OCI-LY1 (cell line): ENCODE results near the gene C9orf78.

ENCODE experiments used
- H2AFZ ChIP-seq: fragments of 200-600 bp; sonication (generic), shearing (Covaris generic); 2 replicates; pipeline ENCODE4 v1.6.0; 2014; ENCODE audit warnings: antibody characterized with exemption, mild to moderate bottlenecking, low read length
- H3F3A ChIP-seq: fragments of 200-600 bp; sonication (generic), shearing (Covaris generic); 2 replicates; pipeline ENCODE4 v1.6.0; 2014; ENCODE audit warnings: mild to moderate bottlenecking, antibody characterized with exemption, low read length, moderate library complexity; ENCODE audit not compliant: insufficient read depth
- H3K27ac ChIP-seq: fragments of 200-600 bp; sonication (generic); 2 replicates; pipeline ENCODE4 v1.5.1; 2014; ENCODE audit warnings: low read length, mixed run types, mild to moderate bottlenecking, low read depth; ENCODE audit not compliant: poor library complexity, severe bottlenecking
- H3K27me3 ChIP-seq: fragments of 200-600 bp; sonication (generic); 2 replicates; pipeline ENCODE4 v1.6.0; 2014; ENCODE audit warnings: antibody characterized with exemption, mild to moderate bottlenecking, low read length, moderate library complexity; ENCODE audit not compliant: insufficient read depth
- H3K36me3 ChIP-seq: fragments of 200-600 bp; sonication (generic); 2 replicates; pipeline ENCODE4 v1.6.1; 2014; ENCODE audit warnings: mild to moderate bottlenecking, antibody characterized with exemption, low read length, moderate library complexity, mixed read lengths; ENCODE audit not compliant: insufficient read depth
- H3K4me1 ChIP-seq: fragments of 200-600 bp; sonication (generic); 2 replicates; pipeline ENCODE4 v1.5.1; 2014; ENCODE audit warnings: mild to moderate bottlenecking, low read length, moderate library complexity; ENCODE audit not compliant: insufficient read depth, severe bottlenecking
- H3K4me2 ChIP-seq: fragments of 200-600 bp; sonication (generic), shearing (Covaris generic); 2 replicates; pipeline ENCODE4 v1.6.1; 2014; ENCODE audit warnings: low read length
- H3K4me3 ChIP-seq: fragments of 200-600 bp; sonication (generic); 2 replicates; pipeline ENCODE4 v1.5.1; 2014; ENCODE audit warnings: low read length, low read depth, mild to moderate bottlenecking, mixed read lengths; ENCODE audit not compliant: poor library complexity, severe bottlenecking
- H3K79me2 ChIP-seq: fragments of 200-600 bp; shearing (Covaris generic); 2 replicates; pipeline ENCODE4 v1.6.1; 2016; ENCODE audit warnings: mixed run types, low read length, mixed read lengths; ENCODE audit not compliant: insufficient read depth
- H3K9ac ChIP-seq: fragments of 200-600 bp; sonication (generic), shearing (Covaris generic); 2 replicates; pipeline ENCODE4 v1.6.1; 2014; ENCODE audit warnings: mild to moderate bottlenecking, low read length, mixed read lengths
- H3K9me2 ChIP-seq: fragments of 200-600 bp; sonication (generic), shearing (Covaris generic); 2 replicates; pipeline ENCODE4 v1.6.1; 2014; ENCODE audit warnings: low read depth, mild to moderate bottlenecking, low read length, mixed read lengths
- H3K9me3 ChIP-seq: fragments of 200-600 bp; shearing (Covaris generic); 2 replicates; pipeline ENCODE4 v1.6.1; 2014; ENCODE audit warnings: low read length, mixed read lengths
- H4K20me1 ChIP-seq: fragments of 200-600 bp; sonication (generic), shearing (Covaris generic); 2 replicates; pipeline ENCODE4 v1.6.0; 2016; ENCODE audit warnings: mild to moderate bottlenecking, low read length; ENCODE audit not compliant: insufficient read depth
- CTCF ChIP-seq: fragments of 200-600 bp; sonication (generic), shearing (Covaris generic); IDR thresholded peaks from 2 replicates; pipeline ENCODE4 v1.5.1; 2017; ENCODE audit warnings: mild to moderate bottlenecking, antibody characterized with exemption, low read length, moderate library complexity, mixed read lengths
- EZH2 ChIP-seq: fragments of 200-600 bp; sonication (generic), shearing (Covaris generic); IDR thresholded peaks from 2 replicates; pipeline ENCODE4 v1.8.0; 2017; ENCODE audit warnings: borderline replicate concordance, mixed run types, mild to moderate bottlenecking, antibody characterized with exemption, low read length, moderate library complexity, mixed read lengths

C9orf78 gene

DNA sequence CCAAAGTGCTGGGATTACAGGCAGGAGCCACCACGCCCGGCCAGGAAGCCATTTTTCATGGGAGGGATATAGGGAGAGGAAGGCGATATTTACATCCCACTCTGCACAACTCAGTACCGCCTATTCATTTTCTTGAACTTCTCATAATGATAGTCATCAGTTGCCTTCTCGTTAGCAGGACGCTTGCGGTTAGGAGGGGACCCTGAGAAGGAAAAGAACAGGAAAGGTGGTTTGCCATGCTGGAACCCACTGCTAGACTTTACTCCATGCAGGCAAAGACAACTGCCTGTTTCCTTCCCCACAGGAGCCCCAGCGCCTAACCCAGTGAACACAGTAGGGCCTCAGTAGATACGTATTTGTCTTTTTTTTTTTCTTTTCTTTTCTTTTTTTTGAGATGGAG is 7.0 kb downstream of the C9orf78 start:
- Histone ChIP-seq H3K4me3 (no peak overlapping the region), H3K4me1 (peaks cover 1% of the 10 kb centered on the region), H3K27ac (no peak overlapping the region), H3F3A (peaks cover 6% of the 10 kb centered on the region; the same call in 1 of the 2 replicates), H3K9me2 (no peaks in the 10 kb centered on the region), H2AFZ (no peak overlapping the region), H3K4me2 (no peak overlapping the region), H3K79me2 (peaks cover 2% of the 10 kb centered on the region; the same call in 1 of the 2 replicates), H3K9me3 (no peaks in the 10 kb centered on the region), H4K20me1 (no peaks in the 10 kb centered on the region), H3K9ac (no peak overlapping the region), H3K27me3 (no peaks in the 10 kb centered on the region), H3K36me3 (peaks cover 57% of the 10 kb centered on the region)
- no peak for TF ChIP-seq EZH2
- no peak for TF ChIP-seq CTCF

- no peaks in the 10 kb centered on the region for H4K20me1 ChIP-seq
- peaks cover 8% of the 10 kb centered on the region for H3K4me1 ChIP-seq
- no peak overlapping the region for H3K27ac ChIP-seq
- H3K4me2 ChIP-seq = no peak overlapping the region
- no peak for TF ChIP-seq CTCF
- TF ChIP-seq EZH2 = no peak
- H2AFZ ChIP-seq = no peak overlapping the region
- peaks cover 54% of the 10 kb centered on the region for H3K36me3 ChIP-seq
- H3K4me3 ChIP-seq = no peak overlapping the region
- H3K9me2 ChIP-seq = no peaks in the 10 kb centered on the region
- no peaks in the 10 kb centered on the region for H3K27me3 ChIP-seq
- H3K9ac ChIP-seq = no peak overlapping the region
- H3K9me3 ChIP-seq = no peaks in the 10 kb centered on the region
- peaks cover 5% of the 10 kb centered on the region; the same call in 1 of the 2 replicates for H3K79me2 ChIP-seq
- peaks cover 6% of the 10 kb centered on the region; the same call in 1 of the 2 replicates for H3F3A ChIP-seq
Measured at GRCh38 chr9:129826759-129827158, 8.3 kb downstream of the C9orf78 start.

GRCh38 chr9:129826344-129826743 is 8.7 kb downstream of the C9orf78 start:
- H3F3A ChIP-seq = peaks cover 6% of the 10 kb centered on the region; the same call in 1 of the 2 replicates
- TF ChIP-seq EZH2 = no peak
- TF ChIP-seq CTCF = no peak
- peaks cover 5% of the 10 kb centered on the region; the same call in 1 of the 2 replicates for H3K79me2 ChIP-seq
- H3K27ac ChIP-seq = no peak overlapping the region
- H3K9me2 ChIP-seq = no peaks in the 10 kb centered on the region
- no peaks in the 10 kb centered on the region for H3K9me3 ChIP-seq
- no peaks in the 10 kb centered on the region for H4K20me1 ChIP-seq
- no peak overlapping the region for H3K9ac ChIP-seq
- peaks cover 8% of the 10 kb centered on the region for H3K4me1 ChIP-seq
- no peaks in the 10 kb centered on the region for H3K27me3 ChIP-seq
- no peak overlapping the region for H2AFZ ChIP-seq
- no peak overlapping the region for H3K4me2 ChIP-seq
- H3K4me3 ChIP-seq = no peak overlapping the region
- peaks cover 54% of the 10 kb centered on the region for H3K36me3 ChIP-seq
